HFF-Myc (cell line): ENCODE data around the gene CLCN2.

Experiments used
- DNase-seq: peaks from one replicate; pipeline ENCODE4 v3.0.0-alpha.2; 2011; ENCODE audit warnings: low read depth; ENCODE audit errors: extremely low read depth
- H3K4me3 ChIP-seq: replicated peaks from 2 replicates; pipeline ENCODE4 v1.5.1; 2011; ENCODE audit warnings: low read depth, mild to moderate bottlenecking, control low read depth, low read length
- CTCF ChIP-seq: IDR thresholded peaks from 2 replicates; pipeline ENCODE4 v1.5.1; 2012; ENCODE audit warnings: mild to moderate bottlenecking, low read depth, low read length, control low read depth; ENCODE audit errors: missing control alignments

Gene CLCN2

DNA sequence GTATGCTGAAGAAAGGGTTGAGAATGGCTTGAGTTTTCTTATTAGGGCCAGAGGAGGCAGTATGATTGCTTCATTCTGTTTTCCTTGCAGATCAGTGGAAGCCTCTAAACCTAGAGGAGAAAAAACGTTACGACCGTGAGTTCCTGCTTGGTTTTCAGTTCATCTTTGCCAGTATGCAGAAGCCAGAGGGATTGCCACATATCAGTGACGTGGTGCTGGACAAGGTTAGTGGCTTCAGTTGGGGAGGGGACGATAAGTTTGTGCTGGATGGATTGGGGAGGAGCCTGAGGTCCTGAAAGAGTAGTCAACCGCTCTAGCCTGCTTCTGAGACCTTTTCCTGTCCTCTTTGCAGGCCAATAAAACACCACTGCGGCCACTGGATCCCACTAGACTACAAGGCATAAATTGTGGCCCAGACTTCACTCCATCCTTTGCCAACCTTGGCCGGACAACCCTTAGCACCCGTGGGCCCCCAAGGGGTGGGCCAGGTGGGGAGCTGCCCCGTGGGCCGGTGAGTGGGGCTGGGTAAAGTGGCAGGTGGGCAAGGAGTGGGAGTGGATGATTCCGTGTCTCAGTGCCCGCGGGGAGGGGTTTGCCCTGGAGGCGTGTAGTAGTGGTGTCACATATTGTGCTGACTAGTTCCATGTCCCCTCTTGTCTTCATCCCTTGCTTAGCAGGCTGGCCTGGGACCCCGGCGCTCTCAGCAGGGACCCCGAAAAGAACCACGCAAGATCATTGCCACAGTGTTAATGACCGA lies 38.5 kb downstream of the CLCN2 start:
- no peak for DNase-seq
- no peak overlapping the region for H3K4me3 ChIP-seq
- no peak for TF ChIP-seq CTCF

GRCh38 chr3:184321666-184322065 lies 39.7 kb downstream of the CLCN2 start:
- TF ChIP-seq CTCF, result no peak
- H3K4me3 ChIP-seq, result no peak overlapping the region
- no peak for DNase-seq

DNA sequence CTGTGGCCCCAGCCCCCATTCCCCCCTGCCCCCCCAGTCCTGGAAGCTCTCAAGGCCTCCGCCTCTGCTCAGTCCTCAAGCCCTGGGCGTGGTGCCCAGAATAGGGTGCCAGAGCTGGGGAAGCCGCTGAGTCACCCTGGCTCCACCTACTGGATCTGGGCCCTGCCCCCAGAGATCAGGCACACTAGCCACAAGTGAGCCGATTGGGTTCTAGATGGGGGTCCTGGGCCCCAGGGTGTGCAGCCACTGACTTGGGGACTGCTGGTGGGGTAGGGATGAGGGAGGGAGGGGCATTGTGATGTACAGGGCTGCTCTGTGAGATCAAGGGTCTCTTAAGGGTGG lies 41.3 kb downstream of the CLCN2 start:
- DNase-seq, result peak; percentile 87
- TF ChIP-seq CTCF, result no peak
- H3K4me3 ChIP-seq, result peak overlapping the region; percentile 29

- no peak for TF ChIP-seq CTCF
- DNase-seq, result no peak
- peak overlapping the region; percentile 95 for H3K4me3 ChIP-seq
Observed at GRCh38 chr3:184317201-184317600, 44.2 kb downstream of the CLCN2 start.

- peak overlapping the region; percentile 95 for H3K4me3 ChIP-seq
- DNase-seq, result no peak
- no peak for TF ChIP-seq CTCF
Observed at GRCh38 chr3:184316792-184317191, 44.6 kb downstream of the CLCN2 start.

GRCh38 chr3:184315871-184316661 lies 45.3 kb downstream of the CLCN2 start:
- H3K4me3 ChIP-seq, result peak overlapping the region; percentile 95
- no peak for TF ChIP-seq CTCF
- no peak for DNase-seq

GRCh38 chr3:184315543-184315867 lies 45.9 kb downstream of the CLCN2 start:
- DNase-seq, result no peak
- H3K4me3 ChIP-seq, result peak overlapping the region; percentile 95
- TF ChIP-seq CTCF, result no peak
